Spleen (tissue), 11 donors: ENCODE measurements around the gene KDM2B. TPM values are rescaled to one million over a fixed set of nuclear protein-coding genes. Genes with fewer than 3 reads are reported as not detected.
A peak's percentile ranks its signal among the peaks of the same experiment; 100 is the strongest.

Experiments
- DNase-seq: peaks from one replicate; pipeline ENCODE4 v3.0.0-alpha.2; 2020
- H3K27ac ChIP-seq, 8 donors: fragments of 200-600 bp; sonication (generic) in 7 of 8; 1 replicate in 4 of 8; 2 replicates in 4 of 8; pipeline versions ENCODE4 v1.5.0 to v1.8.0; 2016 to 2021; ENCODE audit warnings: inconsistent platforms in 4 of 8, mild to moderate bottlenecking in 4 of 8, moderate library complexity in 1 of 8
- H3K27me3 ChIP-seq, 7 donors: fragments of 200-600 bp; sonication (generic) in 6 of 7; replicated peaks in 1 of 7; 1 replicate in 4 of 7; 2 replicates in 3 of 7; pipeline versions ENCODE4 v1.5.0 to v1.8.0; 2016 to 2021; ENCODE audit warnings: inconsistent platforms in 3 of 7, mild to moderate bottlenecking in 1 of 7
- H3K36me3 ChIP-seq, 6 donors: fragments of 200-600 bp; sonication (generic) in 5 of 6; 1 replicate in 4 of 6; 2 replicates in 2 of 6; pipeline versions ENCODE4 v1.5.0 to v1.8.0; 2016 to 2021; ENCODE audit warnings: inconsistent platforms in 2 of 6
- H3K4me1 ChIP-seq, 6 donors: fragments of 200-600 bp; sonication (generic) in 5 of 6; 1 replicate in 3 of 6; 2 replicates in 3 of 6; pipeline versions ENCODE4 v1.5.0 to v1.8.0; 2016 to 2021; ENCODE audit warnings: inconsistent platforms in 3 of 6
- H3K4me3 ChIP-seq, 8 donors: fragments of 200-600 bp; sonication (generic) in 7 of 8; 1 replicate in 4 of 8; 2 replicates in 4 of 8; pipeline versions ENCODE4 v1.5.0 to v1.8.0; 2016 to 2021; ENCODE audit warnings: inconsistent platforms in 4 of 8, mild to moderate bottlenecking in 4 of 8, moderate library complexity in 2 of 8
- H3K9me3 ChIP-seq, 8 donors: fragments of 200-600 bp; sonication (generic) in 7 of 8; 1 replicate in 4 of 8; 2 replicates in 4 of 8; pipeline versions ENCODE4 v1.5.0 to v1.8.0; 2016 to 2021; ENCODE audit warnings: inconsistent platforms in 4 of 8
- CTCF ChIP-seq, 11 experiments: fragments of 200-600 bp in 7 of 11; fragments of 450-650 bp in 4 of 11; sonication (generic) in 4 of 11; IDR thresholded peaks in 8 of 11; conservative IDR thresholded peaks in 3 of 11; 1 replicate in 7 of 11; 2 replicates in 4 of 11; pipeline versions ENCODE4 v1.4.0 to v1.8.0; 2016 to 2021; ENCODE audit warnings: antibody characterized with exemption in 11 of 11, inconsistent platforms in 4 of 11, mild to moderate bottlenecking in 1 of 11
- POLR2A ChIP-seq, 3 donors: fragments of 450-650 bp; IDR thresholded peaks; one replicate each; pipeline ENCODE4 v1.5.1; 2017; ENCODE audit warnings: antibody characterized with exemption in 3 of 3, mild to moderate bottlenecking in 1 of 3
- POLR2AphosphoS5 ChIP-seq, 3 donors: sonication (generic); formaldehyde crosslinking; IDR thresholded peaks; one replicate each; pipeline ENCODE4 v1.5.1; 2017; ENCODE audit warnings: antibody characterized with exemption in 3 of 3
- WGBS, 5 donors: extraction: QIAGEN DNeasy Blood & Tissue Kit in 3 of 5; methylation state at CpG; one replicate each; pipeline versions ENCODE4 v1.1.5 to v1.1.7; 2013 to 2018; 5-methylcytosine and 5-hydroxymethylcytosine counted together
- intact Hi-C: fragments of 100-400 bp; cut with DNase I; formaldehyde crosslinking; loops from one replicate; pipeline ENCODE4 v1.15.0; 2023; ENCODE audit warnings: low total_unique reads
- polyA plus RNA-seq, 3 donors: library from polyadenylated mRNA; stranded (reverse); fragments of 200-250 nt; gene quantifications; one replicate each; pipeline ENCODE4 v1.2.1, GENCODE V29; 2013
- total RNA-seq, 7 donors: library from RNA; depleted of rRNA in 3 of 7; stranded (reverse); fragments of >200 nt in 3 of 7; fragmentation: NEBNext Ultra II Directional in 4 of 7; extraction: Animal tissue kit (Norgen Biotek cat#: 25700) in 4 of 7; gene quantifications; one replicate each; pipeline versions ENCODE4 v1.1.0 to v1.2.1, GENCODE V29; 2016 to 2021
- donor health status: healthy with polysubstance abuse.
- donor health status: DM: no; HTN: no; CAD: no; lungs with moderate emphysema.
- donor health status: DM: no; HTN: no; CAD: no.
- donor health status: Bipolar disorder and iron deficiency.
- donor health status: healthy.
- donor health status: DM: no; HTN: no; CAD: no.
- donor health status: DM: yes; HTN: yes; CAD: no.

The KDM2B gene
- total and polyA plus RNA-seq, 10 donors, result 20.8 to 56.2 (median 40.1) TPM

GRCh38 chr12:121432740-121433480 lies 147.9 kb downstream of the KDM2B start:
- Histone ChIP-seq H3K9me3 (peaks cover 0 to 3% (median 0%) of the 10 kb centered on the region in 8 donors), H3K4me1 (peaks cover 0 to 4% (median 0%) of the 10 kb centered on the region in 6 donors), H3K27me3 (no peaks in the 10 kb centered on the region), H3K27ac (peak overlapping the region in 2 of 8 donors; percentile 16 to 17), H3K4me3 (no peak overlapping the region), H3K36me3 (peaks cover 0 to 100% (median 74%) of the 10 kb centered on the region in 6 donors)
- TF ChIP-seq POLR2AphosphoS5 (IDR thresholded peaks at IDR 0.05) (peak; percentile 4 to 47 (median 24)), CTCF (IDR thresholded peaks at IDR 0.05 in 8 of 11, conservative IDR thresholded peaks at IDR 0.05 in 3 of 11) (no peak)
- 51 to 71% (median 66%) methylated on average over 9 to 11 of the region's 11 CpGs for WGBS, 5 donors
- intact Hi-C loops, result no loop called here
- DNase-seq, result no peak

GRCh38 chr12:121430833-121431415 lies 149.9 kb downstream of the KDM2B start:
- H3K36me3 ChIP-seq, result peaks cover 0 to 100% (median 76%) of the 10 kb centered on the region in 6 donors
- intact Hi-C loops, result no loop called here
- 90 to 94% (median 91%) methylated on average over 6 of the region's 6 CpGs for WGBS, 5 donors
- H3K9me3 ChIP-seq, result no peaks in the 10 kb centered on the region
- no peak overlapping the region for H3K27ac ChIP-seq
- H3K4me3 ChIP-seq, result no peak overlapping the region
- no peak for DNase-seq
- peaks cover 0 to 24% (median 5%) of the 10 kb centered on the region in 6 donors for H3K4me1 ChIP-seq
- no peaks in the 10 kb centered on the region for H3K27me3 ChIP-seq
- TF ChIP-seq CTCF (IDR thresholded peaks at IDR 0.05 in 8 of 11, conservative IDR thresholded peaks at IDR 0.05 in 3 of 11) (no peak), POLR2AphosphoS5 (IDR thresholded peaks at IDR 0.05) (no peak), POLR2A (IDR thresholded peaks at IDR 0.05) (no peak)

- peaks cover 0 to 42% (median 15%) of the 10 kb centered on the region in 6 donors for H3K4me1 ChIP-seq
- H3K27me3 ChIP-seq, result no peaks in the 10 kb centered on the region
- peaks cover 0 to 6% (median 0%) of the 10 kb centered on the region in 8 donors for H3K9me3 ChIP-seq
- intact Hi-C loops, result no loop called here
- no peak overlapping the region for H3K4me3 ChIP-seq
- peaks cover 0 to 100% (median 80%) of the 10 kb centered on the region in 6 donors for H3K36me3 ChIP-seq
- no peak for DNase-seq
- WGBS, 5 donors, result 94 to 99% (median 97%) methylated on average over 6 of the region's 6 CpGs
- TF ChIP-seq POLR2A (IDR thresholded peaks at IDR 0.05), result no peak
- no peak for TF ChIP-seq CTCF (IDR thresholded peaks at IDR 0.05 in 8 of 11, conservative IDR thresholded peaks at IDR 0.05 in 3 of 11)
- no peak for TF ChIP-seq POLR2AphosphoS5 (IDR thresholded peaks at IDR 0.05)
- H3K27ac ChIP-seq, result no peak overlapping the region
These were observed 151.9 kb downstream of the KDM2B start for GRCh38 chr12:121428883-121429282.

- WGBS, 5 donors, result 54 to 92% (median 71%) methylated on average over 2 of the region's 2 CpGs
- peaks cover 0 to 100% (median 88%) of the 10 kb centered on the region in 6 donors for H3K36me3 ChIP-seq
- peak overlapping the region in 2 of 8 donors; percentile 1 to 83 for H3K27ac ChIP-seq
- peaks cover 0 to 6% (median 0%) of the 10 kb centered on the region in 8 donors for H3K9me3 ChIP-seq
- H3K27me3 ChIP-seq, result no peaks in the 10 kb centered on the region
- no peak for DNase-seq
- H3K4me3 ChIP-seq, result no peak overlapping the region
- peaks cover 0 to 42% (median 15%) of the 10 kb centered on the region in 6 donors for H3K4me1 ChIP-seq
- TF ChIP-seq POLR2AphosphoS5 (IDR thresholded peaks at IDR 0.05) (peak in 1 of 3 donors; percentile 27), CTCF (IDR thresholded peaks at IDR 0.05 in 8 of 11, conservative IDR thresholded peaks at IDR 0.05 in 3 of 11) (no peak), POLR2A (IDR thresholded peaks at IDR 0.05) (no peak)
- intact Hi-C loops, result no loop called here
These were observed 153.2 kb downstream of the KDM2B start for GRCh38 chr12:121427556-121428050.
